ENCODE results near the gene SPTBN4. TPM values are rescaled to one million over a fixed set of nuclear protein-coding genes. Genes with fewer than 3 reads are reported as not detected.

The SPTBN4 gene
- total RNA-seq, 1 donor from 2014 or later, result 161 TPM

DNA sequence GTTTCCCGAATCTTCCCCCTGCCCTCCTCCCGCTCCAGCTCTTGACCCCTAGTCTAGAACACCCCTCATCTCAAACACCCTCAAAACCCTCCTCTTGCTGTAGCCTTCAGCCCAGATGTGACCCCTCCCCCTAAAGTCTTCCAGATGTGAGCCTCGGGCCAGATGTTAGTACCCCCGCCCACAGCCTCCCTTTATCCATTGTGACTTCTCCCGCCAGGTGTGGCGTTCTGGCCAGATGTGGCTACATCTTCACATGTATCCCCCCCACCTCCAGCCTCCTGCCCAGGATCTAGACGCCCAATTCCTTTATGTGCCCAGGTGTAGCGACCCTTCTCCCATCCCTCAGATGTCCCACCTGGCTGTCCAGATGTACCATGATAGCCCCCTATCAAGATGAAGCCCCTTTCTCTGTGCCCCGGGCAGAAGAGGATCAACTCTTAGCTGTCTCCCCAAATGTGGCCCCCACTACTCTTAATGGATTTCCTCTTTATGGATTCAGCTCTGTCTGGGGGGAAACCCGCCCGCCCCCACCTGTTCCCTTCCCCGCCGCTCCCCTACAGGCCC lies 133.9 kb downstream of the SPTBN4 start:
- peaks cover 25% of the 10 kb centered on the region for H3K27me3 Mint-ChIP-seq (ENCODE audit: unreplicated experiment)
- DNase-seq, result no peak
- no peak overlapping the region for H3K27ac Mint-ChIP-seq (ENCODE audit: unreplicated experiment)

DNA sequence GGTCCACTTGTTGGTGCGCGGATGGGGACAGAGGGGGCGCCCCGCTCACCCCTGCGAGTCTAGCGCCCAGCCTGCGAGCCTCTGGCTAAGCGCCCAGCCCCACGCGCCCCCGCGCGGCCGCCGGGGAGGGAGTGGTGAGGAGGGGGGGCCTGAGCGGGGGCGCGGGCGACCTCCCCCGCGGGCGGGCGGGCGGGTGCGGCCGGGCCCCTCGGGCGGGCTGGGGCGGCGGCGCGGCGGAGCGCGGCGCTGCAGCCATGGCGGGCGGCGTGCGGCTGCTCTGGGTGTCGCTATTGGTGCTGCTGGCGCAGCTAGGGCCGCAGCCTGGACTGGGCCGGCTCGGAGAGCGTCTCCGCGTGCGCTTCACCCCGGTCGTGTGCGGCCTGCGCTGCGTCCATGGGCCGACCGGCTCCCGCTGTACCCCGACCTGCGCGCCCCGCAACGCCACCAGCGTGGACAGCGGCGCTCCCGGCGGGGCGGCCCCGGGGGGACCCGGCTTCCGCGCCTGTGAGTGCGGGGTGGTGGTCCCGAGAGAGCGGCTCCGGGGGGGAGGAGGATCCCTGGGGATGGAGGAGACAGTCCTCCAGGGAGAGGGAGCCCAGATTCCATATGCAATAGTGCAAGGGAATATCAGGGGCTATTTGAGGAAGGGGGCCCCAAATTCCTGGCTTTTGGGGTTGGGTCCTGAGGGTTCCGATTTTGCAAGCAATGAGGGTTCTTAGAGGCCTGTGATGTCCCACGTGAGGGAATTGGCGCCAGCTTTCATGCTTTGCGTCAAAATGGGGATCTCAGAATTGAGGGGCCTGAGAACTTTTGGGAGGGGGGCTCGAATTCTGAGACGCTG lies 134.6 kb downstream of the SPTBN4 start, which contains the start of gene LTBP4:
Gene LTBP4 (plus strand): TSS at position 236 of the 841 bp plus-strand sequence. CDS start 19 bp downstream, at position 255.
- H3K4me3 Mint-ChIP-seq (ENCODE audit: unreplicated experiment), result peak within 1 kb of the TSS; percentile 79
- no peak within 1 kb of the TSS for H3K27ac Mint-ChIP-seq (ENCODE audit: unreplicated experiment)
- TF ChIP-seq, protein P1, sequence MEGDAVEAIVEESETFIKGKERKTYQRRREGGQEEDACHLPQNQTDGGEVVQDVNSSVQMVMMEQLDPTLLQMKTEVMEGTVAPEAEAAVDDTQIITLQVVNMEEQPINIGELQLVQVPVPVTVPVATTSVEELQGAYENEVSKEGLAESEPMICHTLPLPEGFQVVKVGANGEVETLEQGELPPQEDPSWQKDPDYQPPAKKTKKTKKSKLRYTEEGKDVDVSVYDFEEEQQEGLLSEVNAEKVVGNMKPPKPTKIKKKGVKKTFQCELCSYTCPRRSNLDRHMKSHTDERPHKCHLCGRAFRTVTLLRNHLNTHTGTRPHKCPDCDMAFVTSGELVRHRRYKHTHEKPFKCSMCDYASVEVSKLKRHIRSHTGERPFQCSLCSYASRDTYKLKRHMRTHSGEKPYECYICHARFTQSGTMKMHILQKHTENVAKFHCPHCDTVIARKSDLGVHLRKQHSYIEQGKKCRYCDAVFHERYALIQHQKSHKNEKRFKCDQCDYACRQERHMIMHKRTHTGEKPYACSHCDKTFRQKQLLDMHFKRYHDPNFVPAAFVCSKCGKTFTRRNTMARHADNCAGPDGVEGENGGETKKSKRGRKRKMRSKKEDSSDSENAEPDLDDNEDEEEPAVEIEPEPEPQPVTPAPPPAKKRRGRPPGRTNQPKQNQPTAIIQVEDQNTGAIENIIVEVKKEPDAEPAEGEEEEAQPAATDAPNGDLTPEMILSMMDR (IDR thresholded peaks at IDR 0.05; ENCODE audit: partially characterized antibody, unreplicated experiment), result no peak
- no peaks in the 10 kb centered on the region for H3K36me3 Mint-ChIP-seq (ENCODE audit: unreplicated experiment)
- DNase-seq, result peak; percentile 56
- H3K4me1 Mint-ChIP-seq (ENCODE audit: low read depth, unreplicated experiment), result peaks cover 18% of the 10 kb centered on the region
- peaks cover 3% of the 10 kb centered on the region for H3K9me3 Mint-ChIP-seq (ENCODE audit: unreplicated experiment)
- peaks cover 24% of the 10 kb centered on the region for H3K27me3 Mint-ChIP-seq (ENCODE audit: unreplicated experiment)

More for the DNA sequence above, 133.9 kb downstream of the SPTBN4 start:
- H3K4me1 Mint-ChIP-seq (ENCODE audit: low read depth, unreplicated experiment), result peaks cover 16% of the 10 kb centered on the region
- H3K36me3 Mint-ChIP-seq (ENCODE audit: unreplicated experiment), result no peaks in the 10 kb centered on the region
- TF ChIP-seq, protein P1 (IDR thresholded peaks at IDR 0.05; ENCODE audit: partially characterized antibody, unreplicated experiment), result no peak
- peak overlapping the region; percentile 79 for H3K4me3 Mint-ChIP-seq (ENCODE audit: unreplicated experiment)
- H3K9me3 Mint-ChIP-seq (ENCODE audit: unreplicated experiment), result no peaks in the 10 kb centered on the region

DNA sequence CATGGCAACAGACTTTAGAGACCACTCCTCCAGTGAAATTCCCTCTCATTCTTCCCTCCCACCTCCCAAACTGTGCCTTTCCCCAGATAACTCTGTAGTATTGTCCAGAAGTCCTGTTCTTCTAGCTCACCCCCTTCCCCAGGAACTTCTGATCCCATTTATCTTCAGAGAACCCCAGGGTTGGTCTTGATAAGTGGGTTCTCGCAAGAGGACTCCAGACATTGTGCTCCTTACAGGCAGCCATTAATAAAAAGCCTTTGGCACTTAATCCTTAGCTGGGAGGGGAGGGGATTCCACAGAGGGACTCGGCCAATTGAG lies 136.2 kb downstream of the SPTBN4 start:
- TF ChIP-seq, protein P1 (IDR thresholded peaks at IDR 0.05; ENCODE audit: partially characterized antibody, unreplicated experiment), result no peak
- Mint-ChIP-seq H3K27me3 (ENCODE audit: unreplicated experiment) (peaks cover 26% of the 10 kb centered on the region), H3K4me3 (ENCODE audit: unreplicated experiment) (peak overlapping the region; percentile 65), H3K36me3 (ENCODE audit: unreplicated experiment) (no peaks in the 10 kb centered on the region), H3K4me1 (ENCODE audit: low read depth, unreplicated experiment) (peaks cover 14% of the 10 kb centered on the region), H3K9me3 (ENCODE audit: unreplicated experiment) (peaks cover 5% of the 10 kb centered on the region), H3K27ac (ENCODE audit: unreplicated experiment) (no peak overlapping the region)
- no peak for DNase-seq

DNA sequence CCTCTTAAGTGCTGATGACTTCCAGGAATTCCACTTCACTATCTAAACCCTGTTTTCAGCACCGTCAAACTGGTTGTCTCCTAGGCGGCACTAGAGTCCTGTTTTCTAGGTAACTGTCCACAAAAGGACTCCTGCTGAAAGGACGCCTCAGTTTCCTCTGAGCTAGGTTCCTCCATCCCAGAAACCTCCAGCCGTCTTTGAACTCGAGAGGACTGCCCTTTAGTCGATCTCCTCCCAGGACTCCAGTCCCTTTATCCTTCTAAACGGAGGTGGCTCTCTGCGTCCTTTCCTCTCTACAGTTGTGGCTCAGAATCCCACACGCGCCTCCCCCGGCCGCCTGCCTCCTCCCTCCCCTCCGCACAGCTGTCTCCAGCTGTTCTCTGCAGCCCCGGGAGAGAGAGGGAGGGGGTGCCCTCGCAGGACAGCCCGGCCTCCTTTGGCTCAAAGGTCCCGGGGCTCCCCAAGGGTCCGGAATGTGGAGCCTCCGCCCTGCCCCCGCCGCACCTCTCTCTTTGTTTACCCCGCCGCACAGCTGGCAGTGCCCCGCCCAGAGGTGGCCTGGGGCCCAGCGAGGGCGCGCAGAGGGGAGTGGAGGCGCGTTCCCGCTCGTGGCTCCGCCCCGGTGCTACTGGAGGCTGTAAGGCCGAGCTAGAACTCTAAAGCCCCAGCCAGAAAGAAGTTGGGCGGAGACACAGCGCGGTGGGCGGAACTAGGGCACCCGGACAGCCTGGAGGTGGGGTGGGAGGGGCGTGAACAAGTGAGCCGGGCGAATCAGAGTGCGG lies 136.8 kb downstream of the SPTBN4 start:
- Mint-ChIP-seq H3K36me3 (ENCODE audit: unreplicated experiment) (no peaks in the 10 kb centered on the region), H3K4me1 (ENCODE audit: low read depth, unreplicated experiment) (peaks cover 14% of the 10 kb centered on the region), H3K27ac (ENCODE audit: unreplicated experiment) (no peak overlapping the region), H3K27me3 (ENCODE audit: unreplicated experiment) (peaks cover 27% of the 10 kb centered on the region), H3K9me3 (ENCODE audit: unreplicated experiment) (peaks cover 5% of the 10 kb centered on the region), H3K4me3 (ENCODE audit: unreplicated experiment) (peak overlapping the region; percentile 82)
- TF ChIP-seq, protein P1 (IDR thresholded peaks at IDR 0.05; ENCODE audit: partially characterized antibody, unreplicated experiment), result no peak
- DNase-seq, result peak; percentile 90
